Keratinocyte (primary cell): Measurements from ENCODE around the gene THSD7B. TPM values are rescaled to one million over a fixed set of nuclear protein-coding genes. Genes with fewer than 3 reads are reported as not detected.

Source experiments
- DNase-seq: peaks from one replicate; pipeline ENCODE4 v3.0.0-alpha.2; 2011; ENCODE audit warnings: low read depth, missing footprints, low spot score
- FAIRE-seq: peaks from 2 replicates; lab custom pipeline; 2011; peaks lifted over from hg19 to GRCh38; lab: Jason Lieb, UNC
- H2AFZ ChIP-seq: 2 replicates; pipeline ENCODE4 v1.6.0; 2012; ENCODE audit warnings: low read length, control low read depth, inconsistent platforms; ENCODE audit not compliant: control insufficient read depth
- H3K27ac ChIP-seq: 2 replicates; pipeline ENCODE4 v1.5.1; 2011; ENCODE audit warnings: low read length; ENCODE audit not compliant: control insufficient read depth, insufficient read depth
- H3K27me3 ChIP-seq: 3 replicates; pipeline ENCODE4 v1.6.0; 2011; ENCODE audit warnings: low read length; ENCODE audit not compliant: control insufficient read depth, insufficient read depth; ENCODE audit errors: extremely low read depth
- H3K36me3 ChIP-seq, 2 experiments: 2 replicates in 1 of 2; 3 replicates in 1 of 2; pipeline ENCODE4 v1.5.1; 2011; ENCODE audit warnings: low read length in 2 of 2, mild to moderate bottlenecking in 1 of 2; ENCODE audit not compliant: control insufficient read depth in 2 of 2, insufficient read depth in 2 of 2; ENCODE audit errors: extremely low read depth in 1 of 2
- H3K4me1 ChIP-seq: 3 replicates; pipeline ENCODE4 v1.5.1; 2011; ENCODE audit warnings: low read length; ENCODE audit not compliant: control insufficient read depth, insufficient read depth; ENCODE audit errors: extremely low read depth
- H3K4me2 ChIP-seq: 3 replicates; pipeline ENCODE4 v1.6.0; 2011; ENCODE audit warnings: low read depth, low read length; ENCODE audit not compliant: control insufficient read depth, insufficient read depth; ENCODE audit errors: extremely low read depth
- H3K4me3 ChIP-seq, 3 experiments: fragments of 200-600 bp in 1 of 3; sonication (generic) in 1 of 3; 2 replicates in 2 of 3; 3 replicates in 1 of 3; pipeline ENCODE4 v1.5.1; 2011 to 2016; ENCODE audit warnings: low read length in 3 of 3, mild to moderate bottlenecking in 3 of 3, control low read depth in 2 of 3, inconsistent platforms in 1 of 3, low read depth in 1 of 3, mixed read lengths in 1 of 3, mixed run types in 1 of 3, moderate library complexity in 1 of 3; ENCODE audit not compliant: control insufficient read depth in 2 of 3, insufficient read depth in 2 of 3; ENCODE audit errors: extremely low read depth in 1 of 3
- H3K79me2 ChIP-seq: 2 replicates; pipeline ENCODE4 v1.6.0; 2012; ENCODE audit warnings: low read length; ENCODE audit not compliant: control insufficient read depth, insufficient read depth
- H3K9ac ChIP-seq: 3 replicates; pipeline ENCODE4 v1.6.0; 2011; ENCODE audit warnings: low read length; ENCODE audit not compliant: control insufficient read depth, insufficient read depth; ENCODE audit errors: extremely low read depth
- H3K9me1 ChIP-seq: 3 replicates; pipeline ENCODE4 v1.6.0; 2011; ENCODE audit warnings: low read length; ENCODE audit not compliant: control insufficient read depth, insufficient read depth; ENCODE audit errors: extremely low read depth
- H3K9me3 ChIP-seq: 2 replicates; pipeline ENCODE4 v1.5.1; 2012; ENCODE audit warnings: low read depth, low read length; ENCODE audit not compliant: control insufficient read depth
- H4K20me1 ChIP-seq: 3 replicates; pipeline ENCODE4 v1.6.0; 2011; ENCODE audit warnings: low read length; ENCODE audit not compliant: control insufficient read depth, insufficient read depth; ENCODE audit errors: extremely low read depth
- CTCF ChIP-seq, 3 experiments: IDR thresholded peaks in 1 of 3; conservative IDR thresholded peaks in 1 of 3; optimal IDR thresholded peaks in 1 of 3; 2 replicates in 2 of 3; 3 replicates in 1 of 3; pipeline versions ENCODE3 to v1.5.1; 2011; ENCODE audit warnings: low read length in 3 of 3, mild to moderate bottlenecking in 3 of 3, moderate library complexity in 2 of 3, control low read depth in 1 of 3, inconsistent platforms in 1 of 3; ENCODE audit not compliant: insufficient read depth in 2 of 3; ENCODE audit errors: extremely low read depth in 1 of 3
- EZH2 ChIP-seq: IDR thresholded peaks from one replicate; pipeline ENCODE4 v1.6.1; 2012; ENCODE audit warnings: inconsistent platforms, mild to moderate bottlenecking, low read length, moderate library complexity
- dilution Hi-C: fragments of 300-500 bp; cut with MboI; formaldehyde crosslinking; loops from one replicate; pipeline ENCODE4 v1.7.0; 2020; ENCODE audit warnings: low sequenced_read_pairs; ENCODE audit not compliant: extremely low pct_ligation_motif_present
- polyA plus RNA-seq, 5 experiments: library from polyadenylated mRNA; depleted of rRNA in 3 of 5; stranded (reverse) in 3 of 5; stranded (forward) in 1 of 5; unstranded in 1 of 5; fragments of >200 nt; gene quantifications; 1 replicate in 1 of 5; 2 replicates in 3 of 5; 3 replicates in 1 of 5; pipeline versions ENCODE4 v1.2.1 to v1.2.3, GENCODE V29; 2011 to 2012; ENCODE audit warnings: missing spikeins in 2 of 5, low read depth in 1 of 5, low replicate concordance in 1 of 5

THSD7B gene
- polyA plus RNA-seq, 1 donor (not counting 4 experiments of a cell fraction or from before 2014, with no cell fraction given): 0.04 TPM

DNA sequence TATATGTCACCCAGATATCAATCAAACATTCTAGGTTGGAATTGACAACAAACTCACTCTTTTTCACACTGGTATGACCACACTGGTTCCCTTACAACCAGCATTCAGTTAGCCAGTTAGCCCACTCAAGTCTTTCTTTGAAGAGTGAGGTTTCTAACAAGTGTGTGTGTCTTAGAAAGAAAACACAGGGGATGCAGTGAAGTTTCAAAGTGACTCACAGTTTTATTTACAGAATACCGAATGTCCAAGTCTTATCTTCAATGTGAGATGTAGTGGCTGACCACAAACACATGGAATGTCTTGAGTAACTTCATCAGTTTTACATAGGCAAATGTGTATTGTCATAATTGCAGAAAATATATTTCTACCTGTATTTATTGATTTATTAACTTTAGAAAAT, 924.2 kb downstream of the THSD7B start:
- TF ChIP-seq CTCF (optimal IDR thresholded peaks at IDR 0.05 in 1 of 3, IDR thresholded peaks at IDR 0.05 in 1 of 3, conservative IDR thresholded peaks at IDR 0.05 in 1 of 3; ENCODE audit: extremely low read depth in 1 of 3, insufficient read depth in 2 of 3, low read length in 3 of 3) (no peak), EZH2 (no peak)
- Histone ChIP-seq H3K79me2 (no peaks in the 10 kb centered on the region), H3K9me1 (no peaks in the 10 kb centered on the region), H3K27me3 (no peaks in the 10 kb centered on the region), H4K20me1 (no peaks in the 10 kb centered on the region), H3K4me1 (no peaks in the 10 kb centered on the region), H3K27ac (no peak overlapping the region), H2AFZ (no peak overlapping the region), H3K9ac (no peak overlapping the region), H3K9me3 (no peaks in the 10 kb centered on the region), H3K4me2 (no peak overlapping the region), H3K4me3 (no peak overlapping the region), H3K36me3 (no peaks in the 10 kb centered on the region)
- no peak for FAIRE-seq
- dilution Hi-C loops: no loop called here
- no peak for DNase-seq

DNA sequence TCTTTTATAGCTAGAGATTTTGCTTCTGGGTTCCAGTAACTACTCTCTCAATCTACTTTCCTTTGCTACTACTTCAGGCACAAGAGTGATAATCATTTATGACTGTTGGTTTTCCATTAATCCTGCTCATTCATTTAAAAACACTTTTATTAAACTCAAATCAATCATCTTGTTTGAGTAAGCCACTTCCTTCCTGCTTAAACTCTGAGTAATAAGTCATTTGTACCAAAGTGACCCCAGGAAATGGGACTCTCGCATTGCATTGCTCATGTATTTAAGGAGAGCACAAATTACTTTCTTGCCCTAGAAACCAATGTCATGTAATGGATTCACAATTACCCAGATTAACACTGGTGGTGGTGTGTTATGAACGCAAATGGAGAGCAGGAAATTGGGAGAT, 928.2 kb downstream of the THSD7B start:
- Histone ChIP-seq H3K9ac (no peak overlapping the region), H3K27me3 (no peaks in the 10 kb centered on the region), H3K79me2 (no peaks in the 10 kb centered on the region), H3K4me1 (no peaks in the 10 kb centered on the region), H3K27ac (no peak overlapping the region), H3K4me3 (no peak overlapping the region), H4K20me1 (no peaks in the 10 kb centered on the region), H3K9me1 (no peaks in the 10 kb centered on the region), H3K4me2 (no peak overlapping the region), H3K36me3 (no peaks in the 10 kb centered on the region), H3K9me3 (no peaks in the 10 kb centered on the region), H2AFZ (no peak overlapping the region)
- no peak for DNase-seq
- dilution Hi-C loops: no loop called here
- TF ChIP-seq CTCF (optimal IDR thresholded peaks at IDR 0.05 in 1 of 3, IDR thresholded peaks at IDR 0.05 in 1 of 3, conservative IDR thresholded peaks at IDR 0.05 in 1 of 3; ENCODE audit: extremely low read depth in 1 of 3, insufficient read depth in 2 of 3, low read length in 3 of 3) (no peak), EZH2 (no peak)
- FAIRE-seq: no peak
